ENCODE data around the gene PARD3.

- no peak for TF ChIP-seq MYC (IDR thresholded peaks at IDR 0.05; ENCODE audit: low read depth, low read length)
- no peak for TF ChIP-seq POLR2A (IDR thresholded peaks at IDR 0.05; ENCODE audit: low read depth, low read length)
- no peak for TF ChIP-seq MAX (IDR thresholded peaks at IDR 0.05; ENCODE audit: insufficient read depth, insufficient read length)
Observed at GRCh38 chr10:34081347-34081743, 733.8 kb downstream of the PARD3 start.
